ENCODE results near the gene FGGY.
"Not testable (repeated sequence)": the region's sequence is repeated elsewhere in the genome, so short reads cannot be mapped to it uniquely, and the experiment has no call there.

Gene FGGY

DNA sequence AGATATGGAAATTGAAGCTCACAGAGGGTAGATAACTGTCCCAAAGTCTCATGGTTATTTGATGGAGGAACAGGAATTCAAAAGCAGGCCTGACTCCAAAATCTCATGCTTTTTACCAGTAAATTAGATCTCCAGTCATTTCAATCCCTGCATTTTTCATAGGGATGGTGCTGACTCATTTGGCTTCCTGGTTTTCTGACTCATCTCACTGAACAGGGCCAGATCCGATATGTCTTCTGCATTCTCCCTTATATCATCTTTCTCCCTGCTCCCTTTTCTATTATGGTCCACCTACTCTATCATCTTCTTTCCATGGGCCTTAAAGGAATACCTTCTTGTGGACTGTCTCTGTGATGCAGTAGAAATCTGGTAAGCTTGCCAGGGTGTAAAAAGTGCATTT, 187.2 kb downstream of the FGGY start:
- DNase-seq (ENCODE audit: low spot score): peak; percentile 14

DNA sequence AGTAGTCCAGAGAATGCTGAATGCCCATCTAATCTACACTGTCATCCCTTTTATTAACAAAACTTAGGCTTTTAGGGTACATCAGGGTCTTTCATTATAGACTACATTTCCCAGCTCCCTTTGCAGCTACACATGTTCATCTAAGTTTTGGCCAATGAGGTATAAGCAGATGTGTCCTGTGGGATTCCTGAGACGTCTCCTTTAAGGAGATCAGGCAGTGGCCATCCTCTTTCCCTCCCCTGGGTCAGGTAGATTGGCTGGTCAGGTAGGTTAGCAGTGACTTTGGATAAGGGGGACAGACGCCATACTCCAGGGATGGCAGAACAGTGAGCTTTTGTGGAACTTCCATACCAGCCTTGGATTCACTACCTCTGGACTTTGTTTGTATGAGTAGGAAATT, 188.3 kb downstream of the FGGY start:
- DNase-seq (ENCODE audit: low spot score): no peak

DNA sequence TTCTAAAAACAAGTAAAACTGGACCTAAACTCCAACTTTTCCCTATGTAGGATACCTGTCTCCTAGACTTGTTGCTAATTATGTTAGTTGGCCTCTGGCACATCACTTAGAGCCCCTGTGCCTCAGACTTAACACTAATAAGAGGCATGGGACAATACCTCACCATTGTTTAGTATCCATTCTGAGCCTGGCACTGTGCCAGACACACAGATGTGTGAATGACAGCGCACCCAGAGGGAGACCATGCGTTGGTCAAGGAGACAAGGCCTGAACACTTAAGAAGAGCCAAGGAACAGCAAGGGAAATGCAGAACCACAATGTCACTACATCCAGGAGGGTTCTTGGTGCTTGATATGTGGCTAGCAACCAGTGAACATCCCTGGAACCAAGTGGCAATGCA, 189.1 kb downstream of the FGGY start:
- no peak for DNase-seq (ENCODE audit: low spot score)

GRCh38 chr1:59486615-59487014, 189.7 kb downstream of the FGGY start:
- DNase-seq (ENCODE audit: low spot score): no peak

DNA sequence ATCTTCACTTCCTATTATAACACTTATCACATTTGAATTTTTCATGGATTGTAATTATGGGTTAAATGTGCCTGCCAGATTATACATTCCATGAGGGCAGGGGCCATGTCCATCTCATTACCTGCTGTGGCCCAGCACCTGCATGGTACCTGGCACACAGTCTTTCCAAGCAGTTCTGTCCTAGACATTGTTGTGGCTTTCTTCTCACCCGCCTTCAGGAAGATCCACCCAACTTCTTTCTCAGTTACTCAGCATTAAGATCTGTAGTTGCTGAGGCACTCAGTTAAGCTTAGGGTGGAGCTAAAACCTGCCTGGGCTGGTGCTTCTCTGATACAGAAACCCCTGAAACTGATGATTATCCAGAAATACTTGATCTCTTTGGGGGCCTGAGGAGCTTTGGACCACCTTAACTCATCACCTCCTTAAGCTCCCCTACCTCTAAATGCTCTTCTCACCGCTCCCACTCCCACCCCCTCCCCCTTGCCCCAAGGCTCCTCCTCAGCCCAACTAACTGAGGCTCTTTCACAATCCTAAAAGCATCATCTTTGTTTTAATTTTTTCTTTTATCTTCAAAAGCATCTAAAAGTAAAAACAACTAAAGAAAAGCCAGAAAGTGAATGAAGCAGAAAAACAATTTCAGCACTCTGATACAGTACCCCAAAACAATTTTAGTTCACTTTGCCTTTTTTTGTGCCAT, 190.6 kb downstream of the FGGY start:
- DNase-seq (ENCODE audit: low spot score): no peak

DNA sequence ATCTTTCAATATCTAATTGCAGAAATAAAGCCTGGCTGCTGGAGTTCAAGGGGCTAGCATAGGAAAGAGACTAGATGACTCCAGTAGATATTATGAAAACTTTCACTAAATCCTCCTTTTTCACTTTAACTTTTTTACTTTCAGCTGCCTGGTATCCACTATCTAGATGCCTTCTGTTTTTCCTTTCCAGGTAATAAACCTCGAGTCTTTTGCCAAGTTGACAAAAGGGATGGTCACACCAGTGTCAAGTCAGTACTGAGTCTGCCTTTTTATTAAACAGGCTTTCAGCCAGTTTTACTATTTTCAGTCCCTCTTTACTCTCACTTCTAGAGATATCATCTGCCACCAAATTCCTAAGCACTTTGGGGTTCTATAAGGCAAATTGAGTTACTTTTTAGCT, 195.6 kb downstream of the FGGY start:
- no peak for DNase-seq (ENCODE audit: low spot score)

- DNase-seq (ENCODE audit: low spot score): no peak
These were observed 197.4 kb downstream of the FGGY start for GRCh38 chr1:59494145-59494833.

DNA sequence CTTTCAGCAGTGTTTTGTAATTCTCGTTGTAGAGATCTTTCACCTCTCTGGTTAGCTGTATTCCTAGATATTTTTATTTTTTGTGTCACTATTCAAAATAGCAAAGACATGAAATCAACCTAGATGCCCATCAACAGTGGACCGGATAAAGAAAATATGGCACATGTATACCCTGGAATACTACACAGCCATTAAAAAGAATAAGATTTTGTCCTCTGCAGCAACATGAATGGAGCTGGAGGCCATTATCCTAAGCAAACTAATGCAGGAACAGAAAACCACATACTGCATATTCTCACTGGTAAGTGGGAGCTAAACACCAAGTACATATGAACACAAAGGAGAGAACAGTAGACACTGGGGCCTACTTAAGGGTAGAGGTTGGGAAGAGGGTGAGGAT, 199.3 kb downstream of the FGGY start:
- not testable (repeated sequence) for DNase-seq (ENCODE audit: low spot score)

- no peak for DNase-seq (ENCODE audit: low spot score)
These were observed 200.7 kb downstream of the FGGY start for GRCh38 chr1:59497616-59498015.

DNA sequence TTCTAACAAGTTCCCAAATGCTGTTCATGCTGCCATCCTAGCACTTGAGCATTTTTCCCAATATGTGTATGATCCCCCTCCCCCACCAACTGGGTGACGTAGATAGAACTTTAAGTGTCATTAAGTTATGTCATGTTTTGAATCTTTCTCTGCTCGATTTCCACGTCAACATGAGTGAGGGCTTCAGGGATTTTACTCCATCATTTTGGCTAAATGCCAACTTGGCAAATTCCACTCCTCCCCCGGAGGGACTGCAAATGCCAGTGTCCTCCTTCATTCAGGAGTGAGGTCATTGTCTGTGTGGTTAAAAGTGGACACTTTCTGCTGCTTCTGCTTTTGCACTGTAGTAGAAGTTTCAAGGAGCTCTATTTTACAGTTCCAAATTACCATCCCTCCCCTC, 201.7 kb downstream of the FGGY start:
- no peak for DNase-seq (ENCODE audit: low spot score)

- no peak for DNase-seq (ENCODE audit: low spot score)
These were observed 202.5 kb downstream of the FGGY start for GRCh38 chr1:59499273-59499942.

GRCh38 chr1:59499943-59500569, 203.2 kb downstream of the FGGY start:
- DNase-seq (ENCODE audit: low spot score): no peak

DNA sequence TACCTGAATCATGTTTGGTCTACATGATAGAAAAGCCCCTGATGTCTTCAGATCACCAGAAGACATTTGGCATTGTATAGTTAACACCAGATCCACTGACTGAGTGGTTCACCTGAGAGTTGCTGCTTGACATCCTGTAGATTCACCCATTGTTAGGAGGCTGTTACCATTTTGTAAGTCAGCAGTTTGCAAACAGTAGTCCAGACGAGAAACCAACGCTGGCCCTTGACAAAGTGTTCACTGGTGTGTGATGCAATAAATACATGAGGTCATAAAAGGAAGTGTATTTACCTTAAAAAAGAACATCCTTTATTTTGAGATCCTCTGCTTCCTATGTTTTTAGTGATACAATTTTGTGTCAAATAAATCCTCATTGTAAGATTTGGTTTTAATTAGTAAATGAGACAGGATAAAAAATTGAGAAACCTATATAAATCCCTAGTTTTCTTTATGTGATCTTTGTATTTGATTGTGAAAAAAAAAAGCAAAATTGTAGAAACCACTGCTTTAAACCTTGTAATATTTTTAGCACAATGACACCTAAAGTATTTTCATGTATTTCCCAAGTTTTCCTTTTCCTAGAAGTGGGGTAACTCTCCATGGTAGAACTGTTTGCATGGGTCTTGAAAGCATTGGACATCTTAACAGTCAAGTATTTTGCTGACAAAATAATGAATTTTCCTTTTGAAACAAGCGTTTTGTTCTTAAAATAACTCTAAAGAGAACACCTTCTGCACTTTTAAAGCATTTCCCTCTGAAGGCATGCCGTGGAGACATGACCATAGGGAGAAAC, 204.3 kb downstream of the FGGY start:
- no peak for DNase-seq (ENCODE audit: low spot score)

- peak; percentile 82 for DNase-seq (ENCODE audit: low spot score)
These were observed 205.3 kb downstream of the FGGY start for GRCh38 chr1:59502009-59502691.

GRCh38 chr1:59504276-59504675, 207.4 kb downstream of the FGGY start:
- DNase-seq (ENCODE audit: low spot score): no peak

- DNase-seq (ENCODE audit: low spot score): no peak
These were observed 208.7 kb downstream of the FGGY start for GRCh38 chr1:59505596-59506028.

GRCh38 chr1:59506952-59507351, 210.1 kb downstream of the FGGY start:
- no peak for DNase-seq (ENCODE audit: low spot score)

- no peak for DNase-seq (ENCODE audit: low spot score)
These were observed 212.5 kb downstream of the FGGY start for GRCh38 chr1:59509341-59509875.

GRCh38 chr1:59510249-59510648, 213.4 kb downstream of the FGGY start:
- DNase-seq (ENCODE audit: low spot score): no peak

DNA sequence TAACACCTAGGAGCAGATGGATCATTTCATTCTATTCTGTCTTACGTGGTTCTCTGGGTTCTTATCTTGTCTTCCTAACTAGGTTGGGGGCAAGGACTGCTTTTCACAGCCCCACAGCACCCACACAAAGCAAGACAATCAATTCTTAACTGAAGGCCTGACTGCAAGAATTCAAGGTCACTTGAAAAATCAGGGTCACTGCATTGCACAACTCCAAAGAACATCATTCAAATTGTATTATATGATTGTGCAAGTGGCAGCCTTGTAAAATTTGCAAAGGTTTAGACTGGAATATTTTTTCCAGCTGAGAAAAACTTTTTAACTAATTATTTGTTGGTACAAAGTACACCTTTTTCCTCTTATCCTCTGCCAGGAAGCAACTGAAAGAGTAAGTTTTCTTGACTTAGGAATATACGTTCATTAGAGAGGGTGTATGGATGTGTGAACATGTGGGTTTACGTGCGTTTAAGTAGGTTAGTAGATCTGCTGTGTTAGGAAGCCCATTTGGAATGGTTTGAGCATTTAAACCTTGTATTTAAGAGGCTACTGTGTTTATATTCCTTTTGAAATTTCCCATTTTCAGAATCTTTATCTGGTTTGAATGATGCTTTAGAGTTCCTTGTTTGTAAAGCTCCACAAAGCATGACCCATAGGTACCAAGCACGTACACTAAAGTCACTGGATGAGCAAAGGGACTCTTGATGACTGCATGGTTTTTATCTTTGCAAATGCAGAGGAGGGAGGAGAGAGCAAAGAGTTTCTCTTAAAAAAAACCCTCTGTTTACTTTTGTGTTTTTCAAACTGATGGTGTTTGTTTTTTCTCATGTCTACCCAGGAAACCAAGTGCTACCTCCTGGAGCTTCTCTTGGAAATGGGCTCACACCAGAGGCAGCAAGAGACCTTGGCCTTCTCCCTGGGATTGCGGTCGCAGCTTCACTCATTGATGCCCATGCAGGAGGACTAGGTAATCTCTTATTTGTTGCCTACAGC, 214.9 kb downstream of the FGGY start:
- no peak for DNase-seq (ENCODE audit: low spot score)
